Panc1 (cell line): ENCODE data around the gene THADA. TPM values are rescaled to one million over a fixed set of nuclear protein-coding genes. Genes with fewer than 3 reads are reported as not detected.
A peak's percentile ranks its signal among the peaks of the same experiment; 100 is the strongest.

Experiments
- ATAC-seq: fragments of 200-7000 bp; cut with Tn5 transposase; 2 replicates; pipeline ENCODE4 v1.9.1; 2020; ENCODE audit warnings: mild to moderate bottlenecking, moderate library complexity
- BruUV-seq: library from RNA; stranded (reverse); fragments of 400-500 nt; replicated peaks from 2 replicates; lab custom pipeline; 2021; lab: Mats Ljungman, UMichigan
- CTCF ChIA-PET: fragments of 300-600 bp; sonication (Branson Sonifier 250); formaldehyde crosslinking; loops from one replicate; lab custom pipeline; 2022; ENCODE audit warnings: antibody characterized with exemption; lab: Charles Lee
- POLR2A ChIA-PET: fragments of 300-600 bp; sonication (Branson Sonifier 250); formaldehyde crosslinking; loops from one replicate; lab custom pipeline; 2022; ENCODE audit warnings: antibody characterized with exemption; lab: Charles Lee
- DNase-seq: peaks from one replicate; pipeline ENCODE4 v3.0.0-alpha.2; 2010; ENCODE audit warnings: low read depth, low spot score
- H3K27ac ChIP-seq: 2 replicates; pipeline ENCODE4 v1.5.1; 2011; ENCODE audit warnings: mild to moderate bottlenecking, low read length, inconsistent platforms
- H3K27me3 ChIP-seq: fragments of 200-500 bp; sonication (Bioruptor generic); 2 replicates; pipeline ENCODE4 v1.6.0; 2014; ENCODE audit warnings: low read length, inconsistent platforms; ENCODE audit not compliant: control insufficient read depth, insufficient read depth
- H3K36me3 ChIP-seq: fragments of 200-500 bp; sonication (Bioruptor generic); 2 replicates; pipeline ENCODE4 v1.5.1; 2014; ENCODE audit warnings: inconsistent platforms, mild to moderate bottlenecking, low read length, moderate library complexity; ENCODE audit not compliant: control insufficient read depth, insufficient read depth
- H3K4me1 ChIP-seq: 2 replicates; pipeline ENCODE4 v1.5.1; 2011; ENCODE audit warnings: inconsistent platforms, mild to moderate bottlenecking, low read length, moderate library complexity; ENCODE audit not compliant: control insufficient read depth, insufficient read depth
- H3K4me3 ChIP-seq, 2 experiments: 2 replicates each; pipeline ENCODE4 v1.5.1; 2011 to 2012; ENCODE audit warnings: low read depth in 2 of 2, low read length in 2 of 2, mild to moderate bottlenecking in 2 of 2, inconsistent platforms in 1 of 2, moderate library complexity in 1 of 2
- H3K9me3 ChIP-seq: fragments of 200-500 bp; sonication (Bioruptor generic); 2 replicates; pipeline ENCODE4 v1.5.1; 2014; ENCODE audit warnings: low read depth, mild to moderate bottlenecking, inconsistent platforms, low read length, moderate library complexity; ENCODE audit not compliant: control insufficient read depth, insufficient read depth
- POLR2AphosphoS5 ChIP-seq: IDR thresholded peaks from 2 replicates; pipeline ENCODE4 v1.6.1; 2012; ENCODE audit warnings: mild to moderate bottlenecking, low read depth, low read length, moderate library complexity
- SIN3A ChIP-seq: IDR thresholded peaks from 2 replicates; pipeline ENCODE4 v1.6.1; 2012; ENCODE audit warnings: low read depth, mild to moderate bottlenecking, low read length, moderate library complexity, borderline replicate concordance; ENCODE audit not compliant: insufficient read depth
- TCF7L2 ChIP-seq: IDR thresholded peaks from 2 replicates; pipeline ENCODE4 v1.6.1; 2011; ENCODE audit warnings: mild to moderate bottlenecking, low read depth, low read length, inconsistent platforms
- in situ Hi-C: cut with HindIII; loops from 2 replicates; pipeline ENCODE4 v1.10.0; 2016; ENCODE audit warnings: low sequenced_read_pairs, low pct_unique_long_range_greater_than_20kb
- intact Hi-C: fragments of 100-400 bp; cut with micrococcal nuclease; formaldehyde crosslinking; loops from one replicate; pipeline ENCODE4 v1.10.0; 2022; ENCODE audit not compliant: unreplicated experiment
- total RNA-seq: library from RNA; stranded (reverse); gene quantifications from one replicate; pipeline ENCODE4 v1.2.1, GENCODE V29; 2021; ENCODE audit not compliant: unreplicated experiment
- TF ChIP-seq, protein P1 (sequence below), 2 experiments: IDR thresholded peaks; 2 replicates each; pipeline ENCODE4 v1.6.1; 2011 to 2012; ENCODE audit warnings: low read depth in 2 of 2, control low read depth in 1 of 2, low read length in 1 of 2, mild to moderate bottlenecking in 1 of 2, moderate library complexity in 1 of 2; ENCODE audit not compliant: insufficient read depth in 1 of 2
- TF ChIP-seq, protein P2 (sequence below): fragments of 450-650 bp; IDR thresholded peaks from 2 replicates; pipeline ENCODE4 v1.5.1; 2017; ENCODE audit warnings: mild to moderate bottlenecking

The THADA gene
- total RNA-seq, 1 experiment from 2014 or later: 37.2 TPM

DNA sequence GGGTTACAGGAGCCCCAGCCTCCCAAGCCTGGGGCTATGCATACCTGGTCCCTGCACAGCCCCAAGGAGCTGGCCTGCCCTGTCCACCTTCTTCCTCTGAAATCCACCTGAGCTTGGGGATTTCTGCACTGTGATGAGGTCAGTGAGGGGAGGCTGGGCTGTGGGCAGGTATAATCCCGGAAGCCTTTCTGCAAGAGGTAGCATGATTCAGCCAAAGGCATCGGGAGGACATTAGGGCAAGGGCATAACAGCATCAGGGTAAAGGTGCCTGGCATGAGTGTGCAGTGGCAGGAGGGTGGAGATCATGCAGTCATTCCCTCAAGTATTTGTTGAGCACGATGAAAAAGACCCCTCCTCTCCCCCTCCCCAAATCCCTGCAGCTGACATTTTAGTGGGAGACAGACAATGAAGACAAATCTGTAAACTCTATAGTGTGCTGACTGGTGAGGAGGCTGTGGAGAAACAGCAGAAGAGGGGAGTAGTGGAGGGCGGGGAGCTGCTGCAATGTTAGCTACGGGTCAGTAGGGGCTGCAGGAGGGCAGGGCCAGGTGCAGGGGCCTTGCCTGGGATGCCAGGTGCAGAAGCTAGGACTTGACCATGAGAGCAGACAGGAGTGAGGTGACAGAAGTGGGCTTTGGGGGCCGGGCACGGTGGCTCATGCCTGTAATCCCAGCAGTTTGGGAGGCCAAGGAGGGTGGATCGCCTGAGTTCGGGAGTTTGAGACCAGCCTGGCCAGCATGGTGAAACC lies 388.1 kb downstream of the THADA start:
- no peak for DNase-seq

DNA sequence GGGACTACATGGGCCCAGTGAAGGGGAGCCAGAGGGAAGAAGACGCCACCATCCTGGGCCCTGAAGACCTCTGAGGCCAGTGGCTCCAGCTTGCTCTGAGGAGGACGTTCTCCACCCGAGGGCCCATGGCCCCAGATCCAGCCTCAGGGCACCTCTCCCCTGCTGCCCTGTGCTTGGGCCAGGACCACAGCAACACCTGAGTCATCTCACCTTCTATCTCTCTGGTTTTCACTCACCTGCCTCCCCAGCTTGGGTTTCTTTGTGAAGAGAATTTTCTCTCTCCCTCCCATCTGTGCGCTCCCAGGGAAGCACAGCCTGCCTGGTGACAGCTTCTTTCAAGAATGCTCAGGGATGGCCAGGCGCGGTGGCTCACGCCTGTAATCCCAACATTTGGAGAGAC lies 389.2 kb downstream of the THADA start:
- no peak for ATAC-seq
- Histone ChIP-seq H3K4me3 (no peak overlapping the region), H3K9me3 (no peaks in the 10 kb centered on the region), H3K27ac (no peak overlapping the region), H3K27me3 (no peaks in the 10 kb centered on the region), H3K36me3 (no peaks in the 10 kb centered on the region), H3K4me1 (no peaks in the 10 kb centered on the region)
- TF ChIP-seq TCF7L2 (no peak), POLR2AphosphoS5 (no peak), SIN3A (no peak)
- TF ChIP-seq, protein P1, sequence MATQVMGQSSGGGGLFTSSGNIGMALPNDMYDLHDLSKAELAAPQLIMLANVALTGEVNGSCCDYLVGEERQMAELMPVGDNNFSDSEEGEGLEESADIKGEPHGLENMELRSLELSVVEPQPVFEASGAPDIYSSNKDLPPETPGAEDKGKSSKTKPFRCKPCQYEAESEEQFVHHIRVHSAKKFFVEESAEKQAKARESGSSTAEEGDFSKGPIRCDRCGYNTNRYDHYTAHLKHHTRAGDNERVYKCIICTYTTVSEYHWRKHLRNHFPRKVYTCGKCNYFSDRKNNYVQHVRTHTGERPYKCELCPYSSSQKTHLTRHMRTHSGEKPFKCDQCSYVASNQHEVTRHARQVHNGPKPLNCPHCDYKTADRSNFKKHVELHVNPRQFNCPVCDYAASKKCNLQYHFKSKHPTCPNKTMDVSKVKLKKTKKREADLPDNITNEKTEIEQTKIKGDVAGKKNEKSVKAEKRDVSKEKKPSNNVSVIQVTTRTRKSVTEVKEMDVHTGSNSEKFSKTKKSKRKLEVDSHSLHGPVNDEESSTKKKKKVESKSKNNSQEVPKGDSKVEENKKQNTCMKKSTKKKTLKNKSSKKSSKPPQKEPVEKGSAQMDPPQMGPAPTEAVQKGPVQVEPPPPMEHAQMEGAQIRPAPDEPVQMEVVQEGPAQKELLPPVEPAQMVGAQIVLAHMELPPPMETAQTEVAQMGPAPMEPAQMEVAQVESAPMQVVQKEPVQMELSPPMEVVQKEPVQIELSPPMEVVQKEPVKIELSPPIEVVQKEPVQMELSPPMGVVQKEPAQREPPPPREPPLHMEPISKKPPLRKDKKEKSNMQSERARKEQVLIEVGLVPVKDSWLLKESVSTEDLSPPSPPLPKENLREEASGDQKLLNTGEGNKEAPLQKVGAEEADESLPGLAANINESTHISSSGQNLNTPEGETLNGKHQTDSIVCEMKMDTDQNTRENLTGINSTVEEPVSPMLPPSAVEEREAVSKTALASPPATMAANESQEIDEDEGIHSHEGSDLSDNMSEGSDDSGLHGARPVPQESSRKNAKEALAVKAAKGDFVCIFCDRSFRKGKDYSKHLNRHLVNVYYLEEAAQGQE (IDR thresholded peaks at IDR 0.05; ENCODE audit: insufficient read depth in 1 of 2, low read depth in 2 of 2, low read length in 1 of 2): no peak
- TF ChIP-seq, protein P2, sequence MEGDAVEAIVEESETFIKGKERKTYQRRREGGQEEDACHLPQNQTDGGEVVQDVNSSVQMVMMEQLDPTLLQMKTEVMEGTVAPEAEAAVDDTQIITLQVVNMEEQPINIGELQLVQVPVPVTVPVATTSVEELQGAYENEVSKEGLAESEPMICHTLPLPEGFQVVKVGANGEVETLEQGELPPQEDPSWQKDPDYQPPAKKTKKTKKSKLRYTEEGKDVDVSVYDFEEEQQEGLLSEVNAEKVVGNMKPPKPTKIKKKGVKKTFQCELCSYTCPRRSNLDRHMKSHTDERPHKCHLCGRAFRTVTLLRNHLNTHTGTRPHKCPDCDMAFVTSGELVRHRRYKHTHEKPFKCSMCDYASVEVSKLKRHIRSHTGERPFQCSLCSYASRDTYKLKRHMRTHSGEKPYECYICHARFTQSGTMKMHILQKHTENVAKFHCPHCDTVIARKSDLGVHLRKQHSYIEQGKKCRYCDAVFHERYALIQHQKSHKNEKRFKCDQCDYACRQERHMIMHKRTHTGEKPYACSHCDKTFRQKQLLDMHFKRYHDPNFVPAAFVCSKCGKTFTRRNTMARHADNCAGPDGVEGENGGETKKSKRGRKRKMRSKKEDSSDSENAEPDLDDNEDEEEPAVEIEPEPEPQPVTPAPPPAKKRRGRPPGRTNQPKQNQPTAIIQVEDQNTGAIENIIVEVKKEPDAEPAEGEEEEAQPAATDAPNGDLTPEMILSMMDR: no peak
- DNase-seq: no peak
- BruUV-seq: no TSS peak
- in situ Hi-C loops (no loop called here), intact Hi-C loops (no loop called here)
- POLR2A ChIA-PET: interaction anchor here (0.7 kb wide), 1 partner anchor 113 kb away, joined by 4 read pairs; no protein-coding TSS in a partner anchor
- CTCF ChIA-PET: no interaction called here

More for the DNA sequence above, 388.1 kb downstream of the THADA start:
- Histone ChIP-seq H3K4me1 (no peaks in the 10 kb centered on the region), H3K27me3 (no peaks in the 10 kb centered on the region), H3K4me3 (no peak overlapping the region), H3K36me3 (no peaks in the 10 kb centered on the region), H3K27ac (no peak overlapping the region), H3K9me3 (no peaks in the 10 kb centered on the region)
- TF ChIP-seq, protein P1 (IDR thresholded peaks at IDR 0.05; ENCODE audit: insufficient read depth in 1 of 2, low read depth in 2 of 2, low read length in 1 of 2): no peak
- no peak for TF ChIP-seq TCF7L2
- TF ChIP-seq, protein P2: no peak
- no peak for TF ChIP-seq SIN3A
- POLR2A ChIA-PET: no interaction called here
- CTCF ChIA-PET: interaction anchor here (0.6 kb wide), 1 partner anchor 277 kb away, joined by 6 read pairs; no protein-coding TSS in a partner anchor
- no TSS peak for BruUV-seq
- ATAC-seq: 0 out of 2 replicates have a peak, but pooled peaks have one; percentile 50
- in situ Hi-C loops (no loop called here), intact Hi-C loops (no loop called here)
